Left forelimb (tissue), 1 donor: ENCODE measurements around the gene MAGI2.
"Not testable (repeated sequence)": the region's sequence is repeated elsewhere in the genome, so short reads cannot be mapped to it uniquely, and the experiment has no call there.

Experiments
- DNase-seq: peaks from one replicate; pipeline ENCODE4 v3.0.0-alpha.2; 2018; ENCODE audit warnings: low spot score

The MAGI2 gene

DNA sequence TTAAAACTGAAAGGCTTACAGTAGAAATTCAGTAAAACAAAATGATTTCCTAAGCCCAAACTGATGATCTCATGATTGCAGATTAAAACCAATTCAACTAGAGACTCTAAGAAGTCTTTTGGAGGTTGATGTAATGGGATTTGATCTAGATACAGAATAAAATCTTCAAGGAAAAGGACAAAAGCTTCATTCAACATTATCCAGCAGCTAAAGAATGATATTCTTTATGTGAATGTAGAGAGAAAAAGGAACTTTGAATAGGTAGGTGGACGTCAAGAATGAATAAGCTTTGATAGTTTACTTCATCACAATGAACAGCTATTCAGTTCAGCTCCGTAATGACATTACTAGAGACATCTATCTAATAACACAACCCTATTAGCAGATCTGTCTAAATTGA, 910.5 kb downstream of the MAGI2 start:
- DNase-seq = no peak

DNA sequence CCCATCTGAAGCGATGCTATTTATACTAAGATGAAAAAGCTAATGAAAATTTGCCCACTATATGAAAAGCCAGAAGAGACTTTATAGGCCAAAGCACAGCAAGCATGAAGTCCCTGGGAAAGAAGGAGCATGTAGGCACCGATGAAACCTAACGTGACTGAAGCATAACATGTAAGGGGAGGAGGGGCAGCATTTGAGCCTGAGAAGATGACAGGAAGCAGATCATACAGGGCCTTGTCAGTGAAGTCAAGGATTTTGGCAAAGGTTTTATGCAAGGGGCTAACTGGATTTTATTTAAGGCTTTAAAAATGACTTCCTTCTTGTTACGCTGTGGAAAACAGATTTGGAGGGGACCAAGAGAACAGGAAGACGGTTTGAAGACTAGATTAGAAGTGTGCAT, 910.9 kb downstream of the MAGI2 start:
- no peak for DNase-seq

DNA sequence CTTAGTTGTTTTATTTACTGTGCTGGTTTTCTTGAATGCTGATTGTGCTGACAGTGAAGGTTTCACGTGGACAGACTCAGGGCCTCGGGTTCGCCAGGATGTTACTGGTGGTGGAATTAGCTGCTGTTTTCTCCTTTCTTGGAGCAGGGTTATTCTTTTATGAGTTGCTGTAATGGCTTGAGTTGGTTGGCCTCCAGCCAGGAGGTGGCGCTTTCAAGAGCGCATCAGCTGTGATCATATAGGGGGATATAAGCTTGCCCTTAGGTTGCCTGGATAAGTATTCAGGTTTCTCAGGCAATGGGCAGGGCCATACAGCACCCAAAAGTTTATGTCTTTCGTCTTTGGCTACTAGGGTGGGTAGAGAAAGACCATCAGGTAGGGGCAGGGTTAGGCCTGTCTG, 913.6 kb downstream of the MAGI2 start:
- no peak for DNase-seq

- no peak for DNase-seq
Measured at GRCh38 chr7:78535655-78536054, 917.8 kb downstream of the MAGI2 start.

DNA sequence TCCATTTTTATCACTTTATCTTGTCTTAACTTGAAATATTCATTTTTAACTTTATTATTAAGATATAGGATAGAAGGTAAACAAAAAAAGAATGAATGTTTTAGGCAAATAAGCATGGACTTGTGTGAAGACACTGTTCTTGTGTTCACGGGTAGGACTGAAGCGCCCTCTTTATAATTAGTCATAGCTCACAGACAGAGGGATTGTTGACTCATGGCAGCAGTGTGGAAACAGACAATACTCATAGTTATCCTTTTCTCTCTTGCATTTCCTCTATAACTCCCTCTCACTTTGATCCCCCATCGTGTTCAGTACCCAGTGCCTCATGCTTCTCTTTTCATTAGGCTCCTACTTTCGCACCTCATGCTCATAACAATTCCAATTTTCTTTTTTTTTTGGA, 923.1 kb downstream of the MAGI2 start:
- DNase-seq = no peak

DNA sequence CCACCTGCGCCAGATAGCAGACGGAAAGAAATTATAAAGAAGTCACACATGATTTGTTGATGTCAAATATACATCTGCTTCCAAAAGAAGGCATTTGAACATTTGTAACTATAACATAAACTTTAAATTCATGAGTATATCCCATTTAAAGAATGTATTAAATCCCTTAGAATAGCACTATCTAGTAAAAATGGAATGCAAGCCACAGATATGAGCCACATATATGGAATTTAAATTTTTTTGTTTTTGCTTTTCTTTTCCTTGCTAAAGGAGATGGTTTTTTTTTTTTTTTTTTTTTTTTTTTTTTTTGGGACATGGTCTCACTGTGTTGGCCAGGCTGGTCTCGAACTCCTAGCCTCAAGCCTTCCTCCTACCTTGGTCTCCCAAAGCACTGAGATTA, 924.1 kb downstream of the MAGI2 start:
- DNase-seq = no peak

DNA sequence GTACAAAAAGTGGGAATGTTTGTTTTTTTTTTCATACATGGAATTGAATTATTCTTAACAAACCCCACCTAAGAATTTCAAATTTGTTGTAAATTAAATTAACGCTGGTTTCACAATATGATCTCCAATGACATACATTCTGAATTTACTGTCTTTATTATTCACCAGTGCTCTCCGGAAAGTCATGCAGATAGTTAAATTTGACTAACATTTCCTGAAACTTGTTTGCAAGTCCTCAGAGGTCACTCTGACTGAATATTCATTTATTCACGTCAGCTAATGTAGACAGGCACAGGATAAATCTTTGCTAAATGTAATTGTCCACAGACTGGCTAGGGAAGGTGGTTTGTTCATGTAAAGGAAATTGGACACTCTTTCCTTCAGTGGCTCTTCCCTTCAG, 924.5 kb downstream of the MAGI2 start:
- no peak for DNase-seq

DNA sequence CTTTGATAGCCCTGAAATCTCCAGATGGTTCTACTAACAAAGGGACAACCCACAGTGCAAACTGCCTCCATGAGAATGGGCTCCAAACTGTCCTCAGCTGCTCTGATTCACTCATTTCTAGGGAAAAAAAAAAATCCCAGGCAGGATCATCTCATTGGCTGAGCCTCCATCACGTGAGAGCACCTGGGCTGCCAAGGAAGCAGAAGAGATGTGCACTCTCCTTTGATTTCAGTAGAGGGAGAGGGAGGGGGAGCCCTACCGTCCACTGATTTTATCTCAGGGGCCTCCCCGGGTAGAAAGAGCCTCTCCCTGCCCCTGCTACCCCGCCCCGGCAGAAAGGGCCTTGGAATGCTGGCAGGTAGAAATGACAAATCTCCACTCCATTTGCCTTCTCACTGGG, 929.5 kb downstream of the MAGI2 start:
- no peak for DNase-seq

- DNase-seq = no peak
Measured at GRCh38 chr7:78521961-78522360, 931.5 kb downstream of the MAGI2 start.

DNA sequence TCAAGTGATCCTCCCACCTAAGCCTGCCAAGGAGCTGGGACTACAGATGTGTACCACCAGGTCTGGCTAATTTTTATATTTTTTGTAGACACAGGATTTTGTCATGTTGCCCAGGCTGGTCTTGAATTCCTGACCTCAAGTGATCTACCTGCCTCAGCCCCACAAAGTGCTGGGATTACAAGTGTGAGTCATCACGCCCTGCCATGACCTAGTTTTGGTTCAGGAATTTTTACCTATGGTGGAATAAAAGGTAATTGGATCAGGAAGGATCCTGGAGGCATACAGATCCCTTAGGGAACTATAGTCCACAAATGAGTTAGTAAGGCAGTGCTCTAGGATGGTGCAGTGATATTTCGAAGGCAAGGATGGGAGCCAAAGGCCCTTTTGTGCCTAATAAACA, 937.0 kb downstream of the MAGI2 start:
- DNase-seq = no peak

- DNase-seq = no peak
Measured at GRCh38 chr7:78514634-78515033, 938.8 kb downstream of the MAGI2 start.

DNA sequence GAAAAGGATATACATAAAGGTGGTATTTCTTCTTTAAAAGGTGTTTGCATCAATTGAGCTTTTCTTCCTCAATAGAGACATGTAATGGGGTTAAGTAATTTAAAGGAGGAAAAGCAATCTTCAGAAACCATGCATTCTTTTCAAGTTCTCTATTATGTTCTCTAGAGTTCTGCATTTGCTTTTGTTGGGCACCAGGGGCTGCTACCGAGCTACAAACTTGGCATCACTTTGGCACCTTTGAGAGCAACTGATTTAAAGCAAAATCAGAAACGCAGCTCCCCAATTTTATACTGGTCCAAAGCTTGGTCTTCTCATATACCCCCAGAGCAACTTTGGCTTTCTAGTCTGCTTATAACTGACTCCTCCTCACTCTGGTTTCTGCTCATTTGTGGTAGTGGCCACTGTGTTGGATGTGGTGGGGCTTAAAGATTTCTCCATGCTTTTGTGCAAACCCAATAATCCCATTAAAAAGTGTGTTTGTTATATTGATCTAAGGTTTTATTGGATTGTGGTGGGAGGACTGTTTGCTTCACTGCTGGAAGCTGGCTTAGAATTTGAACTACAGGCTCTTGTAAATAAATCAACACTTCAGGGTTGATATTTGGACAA, 942.8 kb downstream of the MAGI2 start:
- no peak for DNase-seq

- not testable (repeated sequence) for DNase-seq
Measured at GRCh38 chr7:78503301-78503700, 950.2 kb downstream of the MAGI2 start.

DNA sequence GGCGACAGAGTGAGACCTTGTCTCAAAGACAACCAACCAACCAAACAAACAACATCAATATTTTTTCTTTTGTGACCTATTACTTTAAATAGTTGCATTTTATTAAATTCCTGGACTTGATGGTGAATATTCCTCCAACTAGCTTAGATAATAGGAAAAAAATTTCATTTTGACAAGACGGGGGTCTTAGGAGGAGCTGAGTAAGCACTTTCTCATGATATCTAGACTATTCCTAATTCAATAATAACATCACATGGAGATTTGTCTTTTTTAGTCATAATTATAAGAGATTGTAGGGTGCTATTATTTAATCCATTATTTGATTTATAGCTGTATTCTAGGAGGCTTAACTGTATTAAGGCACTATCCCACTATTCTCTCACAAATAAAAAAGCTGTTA, 952.4 kb downstream of the MAGI2 start:
- DNase-seq = no peak

GRCh38 chr7:78499971-78500370, 953.5 kb downstream of the MAGI2 start:
- DNase-seq = no peak

DNA sequence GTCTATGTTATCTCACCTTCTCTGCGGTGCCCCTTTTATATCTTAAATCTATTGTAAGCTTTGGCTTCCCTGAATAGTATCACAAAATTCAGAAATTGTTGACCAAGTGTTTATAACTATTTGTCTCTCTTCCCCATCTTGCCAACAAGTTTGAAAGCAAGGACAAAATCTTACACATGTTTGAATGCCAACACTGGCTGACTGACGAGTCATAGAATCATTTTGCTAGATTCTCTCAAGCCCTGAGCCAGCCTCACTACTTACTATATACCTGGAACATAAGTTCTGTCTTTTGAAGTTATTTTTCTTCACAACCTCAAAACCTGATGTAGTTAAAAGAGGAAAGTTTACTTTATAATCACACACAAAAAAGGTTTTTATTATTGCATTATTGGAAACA, 954.2 kb downstream of the MAGI2 start:
- no peak for DNase-seq

GRCh38 chr7:78497728-78498427, 955.6 kb downstream of the MAGI2 start:
- no peak for DNase-seq

DNA sequence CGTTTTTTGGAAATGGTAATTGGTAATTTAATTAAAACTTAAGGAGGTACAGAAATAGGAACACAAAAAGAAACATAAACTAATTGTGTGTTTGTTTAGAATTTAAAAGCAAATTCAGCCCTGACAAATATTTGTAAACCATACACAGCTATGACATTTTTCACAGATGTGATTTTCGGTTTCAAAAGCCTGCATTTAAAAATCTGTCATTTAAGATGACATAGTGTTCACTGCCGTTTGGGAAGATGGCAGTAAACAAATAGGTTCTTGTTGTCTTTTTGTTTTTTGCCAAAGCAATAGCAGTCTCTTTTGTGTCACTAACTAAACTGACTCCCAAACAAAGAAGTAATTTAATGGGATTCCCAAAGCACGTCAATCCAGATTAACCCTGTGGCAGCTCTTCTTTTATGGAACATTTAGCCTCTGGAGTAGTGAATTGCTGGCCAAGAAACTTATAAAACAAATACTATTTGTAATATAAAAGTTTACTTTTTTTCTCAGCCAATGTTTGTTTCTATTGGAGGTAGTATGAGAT, 957.3 kb downstream of the MAGI2 start:
- no peak for DNase-seq

DNA sequence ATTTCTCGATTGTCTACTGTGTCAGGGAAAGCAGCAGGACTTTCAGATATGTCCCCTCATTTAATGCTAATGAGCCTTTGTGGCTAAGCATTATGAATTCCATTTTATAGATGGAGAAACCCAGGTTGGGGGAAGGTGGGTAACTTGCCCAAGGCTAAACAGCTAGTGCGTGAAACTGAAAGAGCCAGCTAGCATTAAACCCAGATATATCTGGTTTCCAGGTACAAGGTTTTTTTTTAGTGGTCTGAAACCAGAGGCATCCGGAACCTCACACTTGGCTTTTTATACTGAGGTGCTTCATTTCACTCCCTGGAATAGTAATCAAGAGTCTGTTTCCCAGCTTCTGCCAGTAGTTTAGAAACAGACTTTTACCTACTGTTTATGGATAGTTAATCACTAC, 960.1 kb downstream of the MAGI2 start:
- no peak for DNase-seq

DNA sequence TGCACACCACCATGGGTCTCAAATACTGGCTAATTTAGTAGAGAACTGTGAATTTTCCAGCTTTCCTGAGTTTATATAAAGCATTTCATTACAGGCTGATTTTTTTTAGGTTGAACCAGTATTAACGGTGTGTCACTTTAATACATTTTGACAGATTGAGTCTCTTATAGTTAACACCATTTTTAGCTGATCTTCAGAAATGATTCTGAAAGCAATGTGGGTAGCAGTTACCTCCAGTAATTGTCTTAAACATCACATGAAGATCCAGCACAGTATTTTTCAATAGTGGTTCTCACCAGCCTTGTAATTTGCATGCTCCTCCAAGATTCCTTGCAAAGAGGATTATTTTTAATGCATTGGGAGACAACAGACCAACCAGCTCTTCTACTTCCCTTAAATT, 961.3 kb downstream of the MAGI2 start:
- no peak for DNase-seq

DNA sequence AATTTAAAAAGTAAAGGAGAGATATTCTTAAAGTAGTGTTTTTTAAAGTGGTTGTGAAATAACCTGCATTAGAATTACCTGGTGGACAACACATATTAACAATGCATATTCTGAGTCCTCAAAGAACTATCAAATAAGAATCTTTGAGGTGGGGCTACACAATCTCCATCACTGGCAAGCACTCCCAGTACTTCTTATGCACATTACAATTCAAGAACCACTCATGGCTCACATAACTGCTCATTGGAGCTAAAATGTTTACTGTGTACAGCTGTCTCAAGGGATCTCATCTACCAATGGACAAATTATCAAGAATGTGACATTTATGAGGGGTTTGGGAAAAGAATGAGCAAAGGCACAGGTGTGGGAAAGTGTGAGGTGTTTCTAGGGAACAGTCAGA, 962.9 kb downstream of the MAGI2 start:
- no peak for DNase-seq

DNA sequence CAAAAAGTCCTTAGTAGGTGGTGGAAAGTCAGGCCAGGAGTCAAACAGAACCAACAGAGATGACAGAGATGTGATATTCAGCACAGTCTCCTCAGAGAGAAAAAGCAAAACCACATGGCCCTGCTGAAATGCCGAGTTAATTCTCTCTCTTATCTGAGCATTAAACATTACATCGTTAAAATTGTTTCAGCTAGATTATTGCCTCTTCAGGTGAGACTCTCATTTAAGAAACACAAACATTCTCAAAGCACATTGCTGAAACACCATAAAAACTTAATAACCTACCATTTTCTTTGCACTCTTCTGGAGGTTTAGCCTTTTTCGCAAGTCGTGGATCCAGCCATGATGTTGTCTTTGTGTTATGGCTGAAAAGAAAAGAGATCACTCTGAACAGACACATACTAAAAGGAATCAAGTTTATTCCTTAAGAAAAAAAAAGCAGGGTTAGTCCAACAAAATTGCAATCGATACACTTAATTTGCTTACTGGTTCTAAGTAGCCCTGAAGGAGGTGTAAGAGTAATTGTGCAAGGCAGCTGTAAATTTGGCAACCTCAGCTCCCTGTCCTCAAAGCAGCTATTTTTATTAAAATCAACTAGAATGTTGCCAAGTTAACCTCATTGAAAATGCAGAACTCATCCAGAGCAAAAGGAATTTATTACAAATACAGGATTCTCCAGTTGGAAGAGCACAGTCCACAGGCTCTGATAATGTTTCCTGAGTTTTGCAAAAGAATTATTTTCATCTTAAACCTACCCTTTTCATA, 963.8 kb downstream of the MAGI2 start:
- no peak for DNase-seq

GRCh38 chr7:78487464-78487863, 966.0 kb downstream of the MAGI2 start:
- no peak for DNase-seq
